GM23338 (cell line): ENCODE data around the gene RFX2.

ENCODE experiments used
- EZH2 ChIP-seq: fragments of 200-600 bp; sonication (generic); IDR thresholded peaks from one replicate; pipeline ENCODE4 v1.8.0; 2017; ENCODE audit warnings: antibody characterized with exemption, mild to moderate bottlenecking, low read depth; ENCODE audit not compliant: unreplicated experiment
- EZH2phosphoT487 ChIP-seq: fragments of 200-600 bp; sonication (generic); IDR thresholded peaks from one replicate; pipeline ENCODE4 v1.8.1; 2018; ENCODE audit warnings: antibody characterized with exemption; ENCODE audit not compliant: unreplicated experiment
- POLR2AphosphoS5 ChIP-seq: IDR thresholded peaks from 2 replicates; pipeline ENCODE4 v1.6.1; 2016; ENCODE audit warnings: antibody characterized with exemption, low read depth
- ZNF331 ChIP-seq: fragments of 250-450 bp; sonication (Bioruptor Pico); IDR thresholded peaks from 2 replicates; pipeline ENCODE4 v1.5.0; 2020; ENCODE audit warnings: low read depth, mild to moderate bottlenecking, moderate library complexity
- TF ChIP-seq, protein P1 (sequence below), 2 experiments: fragments of 200-600 bp in 1 of 2; sonication (generic) in 1 of 2; conservative IDR thresholded peaks; 2 replicates each; pipeline versions ENCODE4 v1.5.1 to v1.6.1; 2016 to 2017; ENCODE audit warnings: antibody characterized with exemption in 2 of 2, low read depth in 2 of 2, mild to moderate bottlenecking in 2 of 2, moderate library complexity in 1 of 2
- TF ChIP-seq, protein P2 (sequence below): IDR thresholded peaks from one replicate; pipeline ENCODE4 v1.6.1; 2018; ENCODE audit warnings: antibody characterized with exemption; ENCODE audit not compliant: unreplicated experiment
- TF ChIP-seq, protein P3 (sequence below): IDR thresholded peaks from 2 replicates; pipeline ENCODE4 v1.6.1; 2016; ENCODE audit warnings: antibody characterized with exemption

DNA sequence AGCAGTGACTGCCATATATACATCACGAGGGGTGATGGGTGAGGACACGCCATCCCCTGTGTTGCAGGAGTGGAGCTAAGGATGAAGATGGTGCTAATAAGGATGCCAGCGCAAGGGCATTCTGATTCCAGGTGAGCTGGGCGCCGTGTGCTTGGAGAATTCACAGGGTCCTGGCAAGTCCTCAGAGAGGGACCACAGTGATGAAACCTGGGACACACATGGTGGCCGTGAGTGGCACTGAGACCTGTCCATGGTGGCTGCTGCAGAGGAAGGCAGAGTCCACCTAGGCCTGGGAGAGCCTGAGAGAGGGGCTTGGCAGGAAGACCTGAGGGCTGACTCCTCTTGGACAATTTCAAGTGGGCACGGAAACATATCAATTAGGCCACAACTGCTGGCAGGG, 65.2 kb downstream of the RFX2 start:
- TF ChIP-seq, protein P1, sequence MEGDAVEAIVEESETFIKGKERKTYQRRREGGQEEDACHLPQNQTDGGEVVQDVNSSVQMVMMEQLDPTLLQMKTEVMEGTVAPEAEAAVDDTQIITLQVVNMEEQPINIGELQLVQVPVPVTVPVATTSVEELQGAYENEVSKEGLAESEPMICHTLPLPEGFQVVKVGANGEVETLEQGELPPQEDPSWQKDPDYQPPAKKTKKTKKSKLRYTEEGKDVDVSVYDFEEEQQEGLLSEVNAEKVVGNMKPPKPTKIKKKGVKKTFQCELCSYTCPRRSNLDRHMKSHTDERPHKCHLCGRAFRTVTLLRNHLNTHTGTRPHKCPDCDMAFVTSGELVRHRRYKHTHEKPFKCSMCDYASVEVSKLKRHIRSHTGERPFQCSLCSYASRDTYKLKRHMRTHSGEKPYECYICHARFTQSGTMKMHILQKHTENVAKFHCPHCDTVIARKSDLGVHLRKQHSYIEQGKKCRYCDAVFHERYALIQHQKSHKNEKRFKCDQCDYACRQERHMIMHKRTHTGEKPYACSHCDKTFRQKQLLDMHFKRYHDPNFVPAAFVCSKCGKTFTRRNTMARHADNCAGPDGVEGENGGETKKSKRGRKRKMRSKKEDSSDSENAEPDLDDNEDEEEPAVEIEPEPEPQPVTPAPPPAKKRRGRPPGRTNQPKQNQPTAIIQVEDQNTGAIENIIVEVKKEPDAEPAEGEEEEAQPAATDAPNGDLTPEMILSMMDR (conservative IDR thresholded peaks at IDR 0.05; ENCODE audit: low read depth in 2 of 2): no peak
- TF ChIP-seq POLR2AphosphoS5 (no peak), EZH2phosphoT487 (no peak), EZH2 (no peak), ZNF331 (CRISPR knock-in tag) (no peak)
- TF ChIP-seq, protein P2, sequence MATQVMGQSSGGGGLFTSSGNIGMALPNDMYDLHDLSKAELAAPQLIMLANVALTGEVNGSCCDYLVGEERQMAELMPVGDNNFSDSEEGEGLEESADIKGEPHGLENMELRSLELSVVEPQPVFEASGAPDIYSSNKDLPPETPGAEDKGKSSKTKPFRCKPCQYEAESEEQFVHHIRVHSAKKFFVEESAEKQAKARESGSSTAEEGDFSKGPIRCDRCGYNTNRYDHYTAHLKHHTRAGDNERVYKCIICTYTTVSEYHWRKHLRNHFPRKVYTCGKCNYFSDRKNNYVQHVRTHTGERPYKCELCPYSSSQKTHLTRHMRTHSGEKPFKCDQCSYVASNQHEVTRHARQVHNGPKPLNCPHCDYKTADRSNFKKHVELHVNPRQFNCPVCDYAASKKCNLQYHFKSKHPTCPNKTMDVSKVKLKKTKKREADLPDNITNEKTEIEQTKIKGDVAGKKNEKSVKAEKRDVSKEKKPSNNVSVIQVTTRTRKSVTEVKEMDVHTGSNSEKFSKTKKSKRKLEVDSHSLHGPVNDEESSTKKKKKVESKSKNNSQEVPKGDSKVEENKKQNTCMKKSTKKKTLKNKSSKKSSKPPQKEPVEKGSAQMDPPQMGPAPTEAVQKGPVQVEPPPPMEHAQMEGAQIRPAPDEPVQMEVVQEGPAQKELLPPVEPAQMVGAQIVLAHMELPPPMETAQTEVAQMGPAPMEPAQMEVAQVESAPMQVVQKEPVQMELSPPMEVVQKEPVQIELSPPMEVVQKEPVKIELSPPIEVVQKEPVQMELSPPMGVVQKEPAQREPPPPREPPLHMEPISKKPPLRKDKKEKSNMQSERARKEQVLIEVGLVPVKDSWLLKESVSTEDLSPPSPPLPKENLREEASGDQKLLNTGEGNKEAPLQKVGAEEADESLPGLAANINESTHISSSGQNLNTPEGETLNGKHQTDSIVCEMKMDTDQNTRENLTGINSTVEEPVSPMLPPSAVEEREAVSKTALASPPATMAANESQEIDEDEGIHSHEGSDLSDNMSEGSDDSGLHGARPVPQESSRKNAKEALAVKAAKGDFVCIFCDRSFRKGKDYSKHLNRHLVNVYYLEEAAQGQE: peak; percentile 36
- TF ChIP-seq, protein P3, sequence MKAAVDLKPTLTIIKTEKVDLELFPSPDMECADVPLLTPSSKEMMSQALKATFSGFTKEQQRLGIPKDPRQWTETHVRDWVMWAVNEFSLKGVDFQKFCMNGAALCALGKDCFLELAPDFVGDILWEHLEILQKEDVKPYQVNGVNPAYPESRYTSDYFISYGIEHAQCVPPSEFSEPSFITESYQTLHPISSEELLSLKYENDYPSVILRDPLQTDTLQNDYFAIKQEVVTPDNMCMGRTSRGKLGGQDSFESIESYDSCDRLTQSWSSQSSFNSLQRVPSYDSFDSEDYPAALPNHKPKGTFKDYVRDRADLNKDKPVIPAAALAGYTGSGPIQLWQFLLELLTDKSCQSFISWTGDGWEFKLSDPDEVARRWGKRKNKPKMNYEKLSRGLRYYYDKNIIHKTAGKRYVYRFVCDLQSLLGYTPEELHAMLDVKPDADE: no peak
